Stimulated activated CD8-positive, alpha-beta memory T cell treated with anti-CD3 and anti-CD28 coated beads, Interleukin-12 subunit alpha, Interleukin-12 subunit beta, amount 100 ng/mL, for 24 hours (primary cell): Measurements from ENCODE around the gene DGKK.
"Not testable (repeated sequence)": the region's sequence is repeated elsewhere in the genome, so short reads cannot be mapped to it uniquely, and the experiment has no call there.

Experiments
- DNase-seq: peaks from one replicate; pipeline ENCODE4 v3.0.0-alpha.2; 2020; ENCODE audit errors: extremely low read depth

The DGKK gene

GRCh38 chrX:50428174-50428573 lies 42.5 kb downstream of the DGKK start:
- DNase-seq, result no peak

GRCh38 chrX:50407976-50408375 lies 62.6 kb downstream of the DGKK start:
- DNase-seq, result no peak

- DNase-seq, result no peak
Observed at GRCh38 chrX:50403903-50404302, 66.7 kb downstream of the DGKK start.

GRCh38 chrX:50402886-50403285 lies 67.7 kb downstream of the DGKK start:
- DNase-seq, result no peak

- no peak for DNase-seq
Observed at GRCh38 chrX:50393902-50394301, 76.7 kb downstream of the DGKK start.

GRCh38 chrX:50386520-50386919 lies 84.1 kb downstream of the DGKK start:
- no peak for DNase-seq

GRCh38 chrX:50381729-50382415 lies 88.8 kb downstream of the DGKK start:
- no peak for DNase-seq

GRCh38 chrX:50375481-50376267 lies 95.0 kb downstream of the DGKK start:
- no peak for DNase-seq

- DNase-seq, result no peak
Observed at GRCh38 chrX:50372966-50373365, 97.7 kb downstream of the DGKK start.

GRCh38 chrX:50343917-50344316 lies 126.7 kb downstream of the DGKK start:
- DNase-seq, result no peak

GRCh38 chrX:50333308-50333707 lies 137.3 kb downstream of the DGKK start:
- no peak for DNase-seq

- not testable (repeated sequence) for DNase-seq
Observed at GRCh38 chrX:50332668-50333067, 138.0 kb downstream of the DGKK start.

GRCh38 chrX:50327235-50327634 lies 143.4 kb downstream of the DGKK start:
- DNase-seq, result no peak
